Skin of body (tissue), 2 donors: Measurements from ENCODE around the gene PUSL1. TPM values are rescaled to one million over a fixed set of nuclear protein-coding genes. Genes with fewer than 3 reads are reported as not detected.
A peak's percentile ranks its signal among the peaks of the same experiment; 100 is the strongest.

ENCODE experiments used
- DNase-seq: peaks from one replicate; lab custom pipeline; 2025; lab: John Stamatoyannopoulos, UW
- total RNA-seq: library from RNA; depleted of rRNA; stranded (reverse); fragments of >200 nt; gene quantifications from one replicate; pipeline ENCODE4 v1.2.3, GENCODE V29; 2014

The PUSL1 gene
- total RNA-seq, 1 donor from 2014 or later: 5.7 TPM

- no peak for DNase-seq
Observed at GRCh38 chr1:1336931-1337792, 28.8 kb downstream of the PUSL1 start.

- no peak for DNase-seq
Observed at GRCh38 chr1:1337793-1338147, 29.4 kb downstream of the PUSL1 start.

- no peak for DNase-seq
Observed at GRCh38 chr1:1338278-1338677, 29.9 kb downstream of the PUSL1 start.

- no peak for DNase-seq
Observed at GRCh38 chr1:1340185-1340584, 31.8 kb downstream of the PUSL1 start.

GRCh38 chr1:1340791-1341548 is 32.6 kb downstream of the PUSL1 start:
- no peak for DNase-seq

GRCh38 chr1:1341549-1342021 is 33.2 kb downstream of the PUSL1 start:
- DNase-seq: no peak

- no peak for DNase-seq
Observed at GRCh38 chr1:1342061-1342562, 33.7 kb downstream of the PUSL1 start.

GRCh38 chr1:1342584-1343115 is 34.3 kb downstream of the PUSL1 start:
- DNase-seq: no peak

- no peak for DNase-seq
Observed at GRCh38 chr1:1343811-1344421, 35.5 kb downstream of the PUSL1 start.

GRCh38 chr1:1344655-1345361 is 36.4 kb downstream of the PUSL1 start:
- no peak for DNase-seq

- no peak for DNase-seq
Observed at GRCh38 chr1:1345384-1345783, 37.0 kb downstream of the PUSL1 start.

GRCh38 chr1:1345860-1346500 is 37.6 kb downstream of the PUSL1 start:
- no peak for DNase-seq

GRCh38 chr1:1346501-1346890 is 38.1 kb downstream of the PUSL1 start:
- DNase-seq: no peak

- no peak for DNase-seq
Observed at GRCh38 chr1:1347026-1347595, 38.7 kb downstream of the PUSL1 start.

- no peak for DNase-seq
Observed at GRCh38 chr1:1347663-1348419, 39.4 kb downstream of the PUSL1 start.

- DNase-seq: no peak
Observed at GRCh38 chr1:1348420-1349255, 40.2 kb downstream of the PUSL1 start.

GRCh38 chr1:1349256-1350012 is 41.0 kb downstream of the PUSL1 start, which contains the start of gene DVL1:
DVL1 (minus strand) TSS chr1:1349418; CDS start chr1:1349065, 353 bp downstream.
- peak; percentile 35 for DNase-seq
